ENCODE measurements around the gene ADAM21. TPM values are rescaled to one million over a fixed set of nuclear protein-coding genes. Genes with fewer than 3 reads are reported as not detected.
"Not testable (repeated sequence)": the region's sequence is repeated elsewhere in the genome, so short reads cannot be mapped to it uniquely, and the experiment has no call there.

Gene ADAM21
- polyA plus RNA-seq, 3 donors = not detected

DNA sequence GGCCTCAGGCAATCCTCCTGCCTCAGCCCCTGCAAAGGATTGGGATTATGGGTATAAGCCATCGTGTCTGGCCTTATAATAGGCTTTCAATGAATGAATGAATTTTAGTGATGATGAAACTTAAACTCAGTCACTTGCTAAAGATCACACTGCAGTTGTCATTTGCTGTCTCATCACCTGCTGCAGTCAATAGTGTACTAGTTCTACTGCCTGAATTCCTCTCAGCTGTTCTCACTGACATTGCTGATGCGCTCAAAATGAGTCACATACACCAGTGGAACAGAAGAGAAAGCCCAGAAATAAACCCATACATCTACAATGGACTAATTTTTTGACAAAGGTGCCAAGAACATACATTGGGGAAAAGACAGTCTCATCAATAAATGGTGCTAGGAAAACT is 29.4 kb upstream of the ADAM21 start:
- H3K9ac ChIP-seq (ENCODE audit: insufficient read depth, low read length, poor library complexity, severe bottlenecking) = no peak overlapping the region
- Mint-ChIP-seq H3K4me3 (no peak overlapping the region), H3K27me3 (ENCODE audit: low read depth in 3 of 3) (no peaks in the 10 kb centered on the region), H3K4me1 (no peaks in the 10 kb centered on the region), H3K9me3 (peaks cover 0 to 16% (median 9%) of the 10 kb centered on the region in 7 donors), H3K36me3 (no peaks in the 10 kb centered on the region), H3K27ac (no peak overlapping the region)
- no peaks in the 10 kb centered on the region for H4K20me1 ChIP-seq (ENCODE audit: insufficient read depth, low read length)
- no peaks in the 10 kb centered on the region for H3K27me3 ChIP-seq (ENCODE audit: control insufficient read depth in 2 of 2, insufficient read depth in 2 of 2, low read length in 2 of 2)
- no peak overlapping the region for H3K4me2 ChIP-seq (replicated peaks; ENCODE audit: extremely low read depth, low read length, poor library complexity, severe bottlenecking)
- DNase-seq = no peak
- no peaks in the 10 kb centered on the region for H3K79me2 ChIP-seq (ENCODE audit: insufficient read depth, low read length)
- 88% methylated on average over 1 of the region's 2 CpGs for WGBS (ENCODE audit: insufficient coverage)
- no peak overlapping the region for H3K4me3 ChIP-seq (replicated peaks in 1 of 3; ENCODE audit: low read depth in 2 of 3, low read length in 3 of 3)
- no peak overlapping the region for H2AFZ ChIP-seq (ENCODE audit: insufficient read depth, low read depth, low read length, poor library complexity, severe bottlenecking)
- TF ChIP-seq, protein P1, sequence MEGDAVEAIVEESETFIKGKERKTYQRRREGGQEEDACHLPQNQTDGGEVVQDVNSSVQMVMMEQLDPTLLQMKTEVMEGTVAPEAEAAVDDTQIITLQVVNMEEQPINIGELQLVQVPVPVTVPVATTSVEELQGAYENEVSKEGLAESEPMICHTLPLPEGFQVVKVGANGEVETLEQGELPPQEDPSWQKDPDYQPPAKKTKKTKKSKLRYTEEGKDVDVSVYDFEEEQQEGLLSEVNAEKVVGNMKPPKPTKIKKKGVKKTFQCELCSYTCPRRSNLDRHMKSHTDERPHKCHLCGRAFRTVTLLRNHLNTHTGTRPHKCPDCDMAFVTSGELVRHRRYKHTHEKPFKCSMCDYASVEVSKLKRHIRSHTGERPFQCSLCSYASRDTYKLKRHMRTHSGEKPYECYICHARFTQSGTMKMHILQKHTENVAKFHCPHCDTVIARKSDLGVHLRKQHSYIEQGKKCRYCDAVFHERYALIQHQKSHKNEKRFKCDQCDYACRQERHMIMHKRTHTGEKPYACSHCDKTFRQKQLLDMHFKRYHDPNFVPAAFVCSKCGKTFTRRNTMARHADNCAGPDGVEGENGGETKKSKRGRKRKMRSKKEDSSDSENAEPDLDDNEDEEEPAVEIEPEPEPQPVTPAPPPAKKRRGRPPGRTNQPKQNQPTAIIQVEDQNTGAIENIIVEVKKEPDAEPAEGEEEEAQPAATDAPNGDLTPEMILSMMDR (IDR thresholded peaks at IDR 0.05) = no peak
- H3K36me3 ChIP-seq (replicated peaks in 1 of 2; ENCODE audit: control insufficient read depth in 1 of 2, insufficient read depth in 2 of 2, low read length in 2 of 2) = no peaks in the 10 kb centered on the region
- intact Hi-C loops (cut with micrococcal nuclease) = no loop called here
- no peak overlapping the region for H3K27ac ChIP-seq (ENCODE audit: low read depth in 1 of 2, low read length in 2 of 2)
- no peaks in the 10 kb centered on the region for H3K4me1 ChIP-seq (ENCODE audit: control insufficient read depth in 1 of 2, insufficient read depth in 2 of 2, low read length in 2 of 2)
- peaks cover 0 to 3% of the 10 kb centered on the region in 2 donors for H3K9me3 ChIP-seq (replicated peaks in 1 of 2; ENCODE audit: control insufficient read depth in 1 of 2, insufficient read depth in 1 of 2, low read length in 2 of 2)

DNA sequence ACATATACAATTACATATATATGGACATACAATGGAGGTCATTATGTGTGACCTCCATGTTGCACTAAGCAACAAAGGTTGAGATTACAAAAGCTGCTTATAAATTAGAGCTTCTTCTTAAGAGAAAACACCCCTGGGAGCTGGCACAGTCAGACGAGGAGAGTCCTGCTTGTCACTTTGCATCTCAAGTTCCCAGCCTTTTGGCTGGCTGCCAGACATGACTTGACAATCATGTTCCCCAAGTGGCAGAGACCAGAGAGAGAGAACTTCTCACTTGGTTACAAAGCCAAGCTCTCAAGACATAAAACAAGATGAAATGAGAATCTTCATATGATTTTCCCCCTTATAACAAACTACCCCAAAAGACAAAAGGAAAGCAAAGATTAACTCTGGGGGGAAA is 26.6 kb upstream of the ADAM21 start:
- Histone ChIP-seq H3K79me2 (ENCODE audit: insufficient read depth, low read length) (no peaks in the 10 kb centered on the region), H3K4me2 (replicated peaks; ENCODE audit: extremely low read depth, low read length, poor library complexity, severe bottlenecking) (no peak overlapping the region), H3K36me3 (replicated peaks in 1 of 2; ENCODE audit: control insufficient read depth in 1 of 2, insufficient read depth in 2 of 2, low read length in 2 of 2) (no peaks in the 10 kb centered on the region), H3K4me1 (ENCODE audit: control insufficient read depth in 1 of 2, insufficient read depth in 2 of 2, low read length in 2 of 2) (no peaks in the 10 kb centered on the region), H3K27me3 (ENCODE audit: control insufficient read depth in 2 of 2, insufficient read depth in 2 of 2, low read length in 2 of 2) (no peaks in the 10 kb centered on the region), H3K27ac (ENCODE audit: low read depth in 1 of 2, low read length in 2 of 2) (no peak overlapping the region), H3K4me3 (replicated peaks in 1 of 3; ENCODE audit: low read depth in 2 of 3, low read length in 3 of 3) (no peak overlapping the region), H3K9me3 (replicated peaks in 1 of 2; ENCODE audit: control insufficient read depth in 1 of 2, insufficient read depth in 1 of 2, low read length in 2 of 2) (peaks cover 0 to 3% of the 10 kb centered on the region in 2 donors), H3K9ac (ENCODE audit: insufficient read depth, low read length, poor library complexity, severe bottlenecking) (no peak overlapping the region), H2AFZ (ENCODE audit: insufficient read depth, low read depth, low read length, poor library complexity, severe bottlenecking) (no peak overlapping the region), H4K20me1 (ENCODE audit: insufficient read depth, low read length) (no peaks in the 10 kb centered on the region)
- intact Hi-C loops (cut with micrococcal nuclease) = no loop called here
- TF ChIP-seq, protein P1 (IDR thresholded peaks at IDR 0.05) = no peak
- Mint-ChIP-seq H3K27me3 (ENCODE audit: low read depth in 3 of 3) (no peaks in the 10 kb centered on the region), H3K4me1 (no peaks in the 10 kb centered on the region), H3K9me3 (peaks cover 3 to 26% (median 15%) of the 10 kb centered on the region in 7 donors), H3K27ac (no peak overlapping the region), H3K36me3 (no peaks in the 10 kb centered on the region), H3K4me3 (no peak overlapping the region)
- DNase-seq = no peak
- WGBS (ENCODE audit: insufficient coverage) = 0% methylated on average over 1 of the region's 1 CpG

DNA sequence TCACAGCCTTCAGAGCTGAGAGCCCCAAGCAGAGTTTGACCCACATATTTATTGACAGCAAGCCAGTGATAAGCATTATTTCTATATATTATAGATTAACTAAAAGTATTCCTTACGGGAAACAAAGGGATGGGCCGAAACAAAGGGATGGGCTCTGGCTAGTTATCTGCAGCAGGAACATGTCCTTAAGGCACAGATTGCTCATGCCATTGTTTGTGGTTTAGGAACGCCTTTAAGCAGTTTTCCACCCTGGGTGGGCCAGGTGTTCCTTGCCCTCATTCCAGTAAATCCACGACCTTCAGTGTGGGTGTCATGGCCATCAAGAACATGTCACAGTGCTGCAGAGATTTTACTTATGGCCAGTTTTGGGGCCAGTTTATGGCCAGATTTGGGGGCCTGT is 25.4 kb upstream of the ADAM21 start:
- peaks cover 6 to 35% (median 25%) of the 10 kb centered on the region in 7 donors for H3K9me3 Mint-ChIP-seq
- H2AFZ ChIP-seq (ENCODE audit: insufficient read depth, low read depth, low read length, poor library complexity, severe bottlenecking); H3K4me1 Mint-ChIP-seq; H3K27me3 ChIP-seq (ENCODE audit: control insufficient read depth in 2 of 2, insufficient read depth in 2 of 2, low read length in 2 of 2); H3K27ac Mint-ChIP-seq; H4K20me1 ChIP-seq (ENCODE audit: insufficient read depth, low read length); H3K27me3 Mint-ChIP-seq (ENCODE audit: low read depth in 3 of 3); H3K9me3 ChIP-seq (replicated peaks in 1 of 2; ENCODE audit: control insufficient read depth in 1 of 2, insufficient read depth in 1 of 2, low read length in 2 of 2); H3K27ac ChIP-seq (ENCODE audit: low read depth in 1 of 2, low read length in 2 of 2); intact Hi-C loops (cut with micrococcal nuclease); H3K4me1 ChIP-seq (ENCODE audit: control insufficient read depth in 1 of 2, insufficient read depth in 2 of 2, low read length in 2 of 2); H3K36me3 Mint-ChIP-seq; DNase-seq; H3K36me3 ChIP-seq (replicated peaks in 1 of 2; ENCODE audit: control insufficient read depth in 1 of 2, insufficient read depth in 2 of 2, low read length in 2 of 2); H3K4me3 ChIP-seq (replicated peaks in 1 of 3; ENCODE audit: low read depth in 2 of 3, low read length in 3 of 3); H3K79me2 ChIP-seq (ENCODE audit: insufficient read depth, low read length); H3K4me3 Mint-ChIP-seq; H3K9ac ChIP-seq (ENCODE audit: insufficient read depth, low read length, poor library complexity, severe bottlenecking); H3K4me2 ChIP-seq (replicated peaks; ENCODE audit: extremely low read depth, low read length, poor library complexity, severe bottlenecking): not testable (repeated sequence)
- WGBS (ENCODE audit: insufficient coverage) = 59% methylated on average over 2 of the region's 4 CpGs
